ENCODE measurements around the gene SERPINB10.

DNA sequence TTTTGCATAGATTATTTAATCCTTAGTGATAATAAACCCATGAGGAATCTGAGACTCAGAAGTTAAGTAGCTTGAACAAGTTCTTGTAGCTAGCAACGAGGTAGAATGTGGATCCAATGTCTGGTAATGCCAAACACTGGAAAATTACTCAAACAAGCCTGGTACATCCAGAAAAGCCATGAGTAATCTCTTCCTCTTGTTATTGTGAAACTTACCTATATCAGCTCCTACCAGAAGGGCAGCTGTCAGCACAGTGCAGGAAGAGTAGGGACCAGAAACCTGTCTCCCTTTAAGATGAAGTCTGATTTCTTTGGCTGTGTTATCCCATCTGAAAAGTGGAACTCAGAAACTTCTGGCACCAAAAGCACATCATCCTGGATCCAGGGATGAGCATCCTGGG is 54.4 kb downstream of the SERPINB10 start:
- no peak for TF ChIP-seq CTCF (IDR thresholded peaks at IDR 0.05; ENCODE audit: borderline replicate concordance, extremely low read depth, low read length, poor library complexity, severe bottlenecking)
- no peak for TF ChIP-seq EZH2 (IDR thresholded peaks at IDR 0.05; ENCODE audit: borderline replicate concordance, low read depth, low read length, severe bottlenecking)
